Heart right ventricle (tissue), 16 donors: ENCODE results near the gene NAPEPLD. TPM values are rescaled to one million over a fixed set of nuclear protein-coding genes. Genes with fewer than 3 reads are reported as not detected.

Experiments used
- ATAC-seq, 8 donors: fragments of 200-7000 bp; cut with Tn5 transposase; one replicate each; pipeline ENCODE4 v1.9.1; 2020; ENCODE audit warnings: mild to moderate bottlenecking in 8 of 8, moderate library complexity in 8 of 8, moderate number of reproducible peaks in 1 of 8
- DNase-seq, 2 donors: peaks; one replicate each; pipeline ENCODE4 v3.0.0-alpha.2; 2020
- H3K27ac ChIP-seq, 10 donors: fragments of 200-600 bp; sonication (generic) in 2 of 10; one replicate each; pipeline versions ENCODE4 v1.5.0 to v1.8.0; 2020 to 2022; ENCODE audit warnings: mild to moderate bottlenecking in 3 of 10
- H3K27me3 ChIP-seq, 7 donors: fragments of 200-600 bp; one replicate each; pipeline ENCODE4 v1.8.0; 2021 to 2022; ENCODE audit warnings: mild to moderate bottlenecking in 2 of 7
- H3K36me3 ChIP-seq, 9 donors: fragments of 200-600 bp; sonication (generic) in 1 of 9; one replicate each; pipeline versions ENCODE4 v1.5.0 to v1.8.0; 2020 to 2022; ENCODE audit warnings: mild to moderate bottlenecking in 2 of 9
- H3K4me1 ChIP-seq, 9 donors: fragments of 200-600 bp; sonication (generic) in 1 of 9; one replicate each; pipeline versions ENCODE4 v1.5.0 to v1.8.0; 2020 to 2022; ENCODE audit warnings: mild to moderate bottlenecking in 4 of 9
- H3K4me3 ChIP-seq, 10 donors: fragments of 200-600 bp; sonication (generic) in 2 of 10; one replicate each; pipeline versions ENCODE4 v1.5.0 to v1.8.0; 2020 to 2022; ENCODE audit warnings: mild to moderate bottlenecking in 7 of 10, moderate library complexity in 2 of 10
- H3K9me3 ChIP-seq, 11 donors: fragments of 200-600 bp in 10 of 11; sonication (generic) in 2 of 11; one replicate each; pipeline versions ENCODE4 v1.5.0 to v1.8.0; 2013 to 2022; ENCODE audit warnings: mild to moderate bottlenecking in 2 of 11, control low read depth in 1 of 11, moderate library complexity in 1 of 11
- WGBS, 2 donors: extraction: QIAGEN DNeasy Blood & Tissue Kit; methylation state at CpG; one replicate each; pipeline ENCODE4 v1.1.7; 2013; ENCODE audit warnings: inconsistent platforms in 1 of 2; 5-methylcytosine and 5-hydroxymethylcytosine counted together
- intact Hi-C, 10 donors: fragments of 100-400 bp; cut with DNase I; formaldehyde crosslinking; loops; one replicate each; pipeline versions ENCODE4 v1.11.1 to v1.14.2; 2022
- polyA plus RNA-seq, 2 donors: library from polyadenylated mRNA; stranded (reverse); fragments of 200-250 nt; gene quantifications; one replicate each; pipeline ENCODE4 v1.2.3, GENCODE V29; 2013
- total RNA-seq, 10 donors: library from RNA; stranded (reverse); fragmentation: NEBNext Ultra II Directional in 3 of 10; extraction: Animal tissue kit (Norgen Biotek cat#: 25700) in 3 of 10; gene quantifications; one replicate each; pipeline versions ENCODE4 v1.2.1 to v1.2.4, GENCODE V29; 2021 to 2023
- TF ChIP-seq, protein P1 (sequence below), 9 donors: fragments of 200-600 bp; sonication (generic) in 2 of 9; IDR thresholded peaks; one replicate each; pipeline versions ENCODE4 v1.5.0 to v1.8.0; 2021 to 2022; ENCODE audit warnings: antibody characterized with exemption in 9 of 9, mild to moderate bottlenecking in 5 of 9, moderate library complexity in 1 of 9
- donor health status: Arrhythmogenic right ventricular cardiomyopathy.
- donor health status: ischemic (EF 13 %, LVEDD 7.1; RV severe dilation, severe dysfunction).
- donor health status: healthy with polysubstance abuse.
- donor health status: DM: no; HTN: yes; CAD: no.
- donor health status: DM: no; HTN: no; CAD: no.
- donor health status: ischemic (EF 25% LVEDD 6.9; RV normal size, moderate dysfunction).
- donor health status: ischemic (EF 25% LVEDD 5.7; RV mildly dilated, moderate dysfunction).
- donor health status: healthy.
- donor health status: DM: yes; HTN: yes; CAD: no.
- donor health status: Ischemic cardiomyopathy.
- donor health status: ischemic (EF 35%, LVEDD 5.7; RV mildly dilated, moderate dysfunction).
- donor health status: nonischemic (EF 11% LVEDD 7.7; RV severe dilation, severe dysfunction).
- donor health status: DM: yes; HTN: yes; CAD: no.
- donor health status: PGD.
- donor health status: ischemic (EF 29% LVEDD 5.4; RV normal size, mild dysfunction).
- donor health status: nonischemic (EF 23%, LVEDD 6.1; RV moderate dilation, normal function).

Gene NAPEPLD
- total and polyA plus RNA-seq, 12 donors = 2.1 to 11.6 (median 8.2) TPM

DNA sequence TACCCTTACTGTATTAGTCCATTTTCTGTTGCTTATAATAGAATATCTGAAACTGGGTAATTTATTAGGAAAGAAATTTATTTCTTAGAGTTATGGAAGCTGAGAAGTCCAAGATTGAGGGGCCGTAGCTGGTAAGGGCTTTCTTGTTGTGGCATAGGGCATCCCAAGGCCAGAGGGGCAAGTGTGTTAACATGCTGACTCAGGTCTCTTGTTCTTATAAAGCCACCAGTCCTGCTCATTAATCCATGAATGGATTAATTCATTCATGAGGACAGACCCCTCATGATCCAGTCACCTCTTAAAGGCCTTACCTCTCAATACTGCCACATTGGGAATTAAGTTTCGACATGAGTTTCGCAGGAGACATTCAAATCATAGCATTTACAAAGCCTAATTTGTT, 71.6 kb downstream of the NAPEPLD start:
- no peak overlapping the region for H3K27ac ChIP-seq
- H3K4me3 ChIP-seq = no peak overlapping the region
- DNase-seq (no peak), ATAC-seq (no peak)
- peaks cover 0 to 31% (median 18%) of the 10 kb centered on the region in 9 donors for H3K4me1 ChIP-seq
- TF ChIP-seq, protein P1, sequence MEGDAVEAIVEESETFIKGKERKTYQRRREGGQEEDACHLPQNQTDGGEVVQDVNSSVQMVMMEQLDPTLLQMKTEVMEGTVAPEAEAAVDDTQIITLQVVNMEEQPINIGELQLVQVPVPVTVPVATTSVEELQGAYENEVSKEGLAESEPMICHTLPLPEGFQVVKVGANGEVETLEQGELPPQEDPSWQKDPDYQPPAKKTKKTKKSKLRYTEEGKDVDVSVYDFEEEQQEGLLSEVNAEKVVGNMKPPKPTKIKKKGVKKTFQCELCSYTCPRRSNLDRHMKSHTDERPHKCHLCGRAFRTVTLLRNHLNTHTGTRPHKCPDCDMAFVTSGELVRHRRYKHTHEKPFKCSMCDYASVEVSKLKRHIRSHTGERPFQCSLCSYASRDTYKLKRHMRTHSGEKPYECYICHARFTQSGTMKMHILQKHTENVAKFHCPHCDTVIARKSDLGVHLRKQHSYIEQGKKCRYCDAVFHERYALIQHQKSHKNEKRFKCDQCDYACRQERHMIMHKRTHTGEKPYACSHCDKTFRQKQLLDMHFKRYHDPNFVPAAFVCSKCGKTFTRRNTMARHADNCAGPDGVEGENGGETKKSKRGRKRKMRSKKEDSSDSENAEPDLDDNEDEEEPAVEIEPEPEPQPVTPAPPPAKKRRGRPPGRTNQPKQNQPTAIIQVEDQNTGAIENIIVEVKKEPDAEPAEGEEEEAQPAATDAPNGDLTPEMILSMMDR (IDR thresholded peaks at IDR 0.05) = no peak
- H3K36me3 ChIP-seq = peaks cover 0 to 11% (median 0%) of the 10 kb centered on the region in 9 donors
- intact Hi-C loops = loop anchor here in 1 of 10 donors (10.0 kb wide), 1 partner anchor 67 kb away; the partner anchor contains the start of gene NAPEPLD
- 96 to 97% methylated on average over 3 of the region's 3 CpGs for WGBS, 2 donors
- no peaks in the 10 kb centered on the region for H3K9me3 ChIP-seq
- H3K27me3 ChIP-seq = no peaks in the 10 kb centered on the region

- H3K27me3 ChIP-seq = no peaks in the 10 kb centered on the region
- no peak for DNase-seq
- WGBS, 2 donors = 94 to 98% methylated on average over 7 of the region's 7 CpGs
- intact Hi-C loops = loop anchor here in 1 of 10 donors (10.0 kb wide), 1 partner anchor 68 kb away; the partner anchor contains the start of gene NAPEPLD
- no peak for ATAC-seq
- H3K36me3 ChIP-seq = peaks cover 0 to 11% (median 0%) of the 10 kb centered on the region in 9 donors
- peak overlapping the region in 1 of 10 donors; percentile 80 for H3K4me3 ChIP-seq
- TF ChIP-seq, protein P1 (IDR thresholded peaks at IDR 0.05) = no peak
- no peak overlapping the region for H3K27ac ChIP-seq
- H3K4me1 ChIP-seq = peaks cover 0 to 31% (median 18%) of the 10 kb centered on the region in 9 donors
- no peaks in the 10 kb centered on the region for H3K9me3 ChIP-seq
Observed at GRCh38 chr7:103076764-103077163, 72.1 kb downstream of the NAPEPLD start.

GRCh38 chr7:103075337-103075918, 73.5 kb downstream of the NAPEPLD start:
- intact Hi-C loops = loop anchor here in 2 of 10 donors (1.0 to 10.0 kb wide), 2 partner anchors 69 to 74 kb away; partner anchors contain the start of gene NAPEPLD (in 2 of the 2)
- H3K4me3 ChIP-seq = peak overlapping the region; percentile 67 to 91 (median 76)
- no peaks in the 10 kb centered on the region for H3K9me3 ChIP-seq
- H3K27me3 ChIP-seq = no peaks in the 10 kb centered on the region
- WGBS, 2 donors = 1 to 6% methylated on average over 36 of the region's 36 CpGs
- ATAC-seq (peak in 7 of 8 donors; percentile 13 to 37 (median 26)), DNase-seq (peak; percentile 41 to 49)
- H3K4me1 ChIP-seq = peaks cover 0 to 31% (median 18%) of the 10 kb centered on the region in 9 donors
- TF ChIP-seq, protein P1 (IDR thresholded peaks at IDR 0.05) = no peak
- H3K27ac ChIP-seq = peak overlapping the region; percentile 87 to 97 (median 92)
- H3K36me3 ChIP-seq = peaks cover 0 to 11% (median 0%) of the 10 kb centered on the region in 9 donors

DNA sequence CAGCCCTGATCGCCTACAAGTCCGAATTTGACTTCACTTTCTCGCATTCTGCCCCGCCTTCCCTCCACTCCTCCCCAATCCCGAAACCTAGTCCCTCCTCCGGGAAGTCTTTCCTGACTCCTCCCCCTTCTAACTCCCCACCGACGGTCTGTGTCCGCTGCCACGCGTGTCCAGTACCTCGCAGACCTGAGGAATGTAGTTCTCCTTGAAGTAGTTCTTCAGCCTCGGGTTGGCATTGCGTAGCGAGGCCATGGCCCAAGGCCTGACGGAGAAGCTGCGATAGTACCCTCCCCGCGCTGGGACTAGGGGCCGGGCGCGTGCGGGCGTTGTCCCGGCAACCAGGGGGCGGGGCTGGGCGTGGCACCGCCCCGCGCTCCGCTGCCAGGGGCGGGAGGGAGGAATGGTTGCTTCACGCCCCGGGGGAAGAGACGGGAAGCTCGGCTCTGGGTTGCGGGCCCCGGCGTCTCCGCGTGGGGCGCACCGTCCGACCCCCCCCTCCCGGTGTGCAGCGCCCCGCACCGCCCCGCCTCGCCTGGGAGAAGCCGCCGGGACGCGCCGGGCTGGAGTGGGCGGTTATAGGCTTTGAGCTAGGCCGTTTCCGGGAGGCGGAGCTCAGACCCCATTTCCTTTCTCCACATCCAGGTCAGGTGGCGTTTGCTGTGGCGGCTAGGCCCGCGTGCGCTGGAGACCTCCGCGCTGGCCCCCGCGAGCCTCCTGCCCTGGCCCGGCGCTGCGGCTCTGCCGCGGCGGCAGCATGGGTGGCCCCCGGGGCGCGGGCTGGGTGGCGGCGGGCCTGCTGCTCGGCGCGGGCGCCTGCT, 74.2 kb downstream of the NAPEPLD start, which contains the start of the genes ARMC10 and FBXL13:
Gene ARMC10, plus strand, starts transcription at position 622 of the 818 bp plus-strand sequence. Its CDS starts 133 bp downstream, at position 755.
Gene FBXL13, minus strand, starts transcription at position 278 of the 818 bp plus-strand sequence.
- Histone ChIP-seq H3K4me1 (peaks cover 0 to 31% (median 18%) of the 10 kb centered on the region in 9 donors), H3K27ac (peak within 1 kb of the TSS; percentile 87 to 97 (median 92)), H3K27me3 (no peaks in the 10 kb centered on the region), H3K36me3 (peaks cover 0 to 11% (median 0%) of the 10 kb centered on the region in 9 donors), H3K9me3 (no peaks in the 10 kb centered on the region), H3K4me3 (peak within 1 kb of the TSS; percentile 67 to 91 (median 76))
- TF ChIP-seq, protein P1 (IDR thresholded peaks at IDR 0.05) = peak in 6 of 9 donors; percentile 11 to 57 (median 38)
- peak; percentile 95 to 98 (median 97) for ATAC-seq
- WGBS, 2 donors = 0 to 2% methylated on average over 80 to 83 of the region's 83 CpGs
- intact Hi-C loops = loop anchor here in 4 of 10 donors (1.0 to 10.0 kb wide), 4 partner anchors 70 to 327 kb away; partner anchors contain the start of genes FAM185A (in 3 of the 4) and NAPEPLD (in 3 of the 4)
- DNase-seq = peak; percentile 90 to 92
